GM18526 (cell line): Measurements from ENCODE around the gene SLC16A11.
A peak's percentile ranks its signal among the peaks of the same experiment; 100 is the strongest.

Experiments
- POLR2A ChIP-seq: IDR thresholded peaks from 3 replicates; pipeline ENCODE4 v1.6.1; 2011; ENCODE audit not compliant: insufficient read length; ENCODE audit errors: extremely low read depth

The SLC16A11 gene

GRCh38 chr17:7017827-7018200 lies 26.1 kb downstream of the SLC16A11 start:
- TF ChIP-seq POLR2A = no peak

GRCh38 chr17:7016886-7017826 lies 26.7 kb downstream of the SLC16A11 start:
- no peak for TF ChIP-seq POLR2A

GRCh38 chr17:7016418-7016817 lies 27.5 kb downstream of the SLC16A11 start:
- TF ChIP-seq POLR2A = no peak

GRCh38 chr17:7014995-7015958 lies 28.6 kb downstream of the SLC16A11 start:
- TF ChIP-seq POLR2A = peak; percentile 67

- peak; percentile 83 for TF ChIP-seq POLR2A
Observed at GRCh38 chr17:7014261-7014994, 29.5 kb downstream of the SLC16A11 start.

GRCh38 chr17:7011942-7012254 lies 32.0 kb downstream of the SLC16A11 start:
- no peak for TF ChIP-seq POLR2A

GRCh38 chr17:7011415-7011814 lies 32.5 kb downstream of the SLC16A11 start:
- TF ChIP-seq POLR2A = no peak

GRCh38 chr17:7010523-7010922 lies 33.4 kb downstream of the SLC16A11 start:
- TF ChIP-seq POLR2A = no peak

- no peak for TF ChIP-seq POLR2A
Observed at GRCh38 chr17:7007143-7007542, 36.7 kb downstream of the SLC16A11 start.

- TF ChIP-seq POLR2A = no peak
Observed at GRCh38 chr17:7005716-7006115, 38.2 kb downstream of the SLC16A11 start.

GRCh38 chr17:7004398-7005253 lies 39.3 kb downstream of the SLC16A11 start:
- TF ChIP-seq POLR2A = no peak

- no peak for TF ChIP-seq POLR2A
Observed at GRCh38 chr17:7003745-7004144, 40.1 kb downstream of the SLC16A11 start.

- no peak for TF ChIP-seq POLR2A
Observed at GRCh38 chr17:7002288-7003047, 41.4 kb downstream of the SLC16A11 start.

- no peak for TF ChIP-seq POLR2A
Observed at GRCh38 chr17:7001318-7001961, 42.5 kb downstream of the SLC16A11 start.
